Parathyroid adenoma (tissue), 2 donors: Measurements from ENCODE around the gene EIF1B.

Experiments
- H2AFZ ChIP-seq: fragments of 300-600 bp; sonication (generic); one replicate; pipeline ENCODE4 v1.7.0; 2017; ENCODE audit warnings: antibody characterized with exemption, mild to moderate bottlenecking
- H3K27ac ChIP-seq: fragments of 300-600 bp; sonication (generic); one replicate; pipeline ENCODE4 v1.7.0; 2017
- H3K27me3 ChIP-seq: fragments of 300-600 bp; sonication (generic); one replicate; pipeline ENCODE4 v1.7.0; 2017; ENCODE audit warnings: low read length; ENCODE audit not compliant: control insufficient read depth, insufficient read depth
- H3K36me3 ChIP-seq: fragments of 300-600 bp; sonication (generic); one replicate; pipeline ENCODE4 v1.7.0; 2017; ENCODE audit warnings: low read length; ENCODE audit not compliant: control insufficient read depth, insufficient read depth
- H3K4me1 ChIP-seq: fragments of 300-600 bp; sonication (generic); one replicate; pipeline ENCODE4 v1.7.0; 2017; ENCODE audit warnings: control low read depth
- H3K4me2 ChIP-seq: fragments of 300-600 bp; sonication (generic); one replicate; pipeline ENCODE4 v1.7.0; 2017; ENCODE audit warnings: low read length
- H3K4me3 ChIP-seq: fragments of 300-600 bp; sonication (generic); one replicate; pipeline ENCODE4 v1.7.0; 2017; ENCODE audit warnings: low read depth, low read length
- H3K79me2 ChIP-seq: fragments of 300-600 bp; sonication (generic); one replicate; pipeline ENCODE4 v1.7.0; 2017; ENCODE audit warnings: control low read depth
- H3K9ac ChIP-seq: fragments of 300-600 bp; sonication (generic); one replicate; pipeline ENCODE4 v1.7.0; 2017; ENCODE audit warnings: mild to moderate bottlenecking
- H3K9me3 ChIP-seq: fragments of 300-600 bp; sonication (generic); one replicate; pipeline ENCODE4 v1.7.0; 2017; ENCODE audit warnings: low read length; ENCODE audit not compliant: control insufficient read depth
- CTCF ChIP-seq: fragments of 300-600 bp; sonication (generic); IDR thresholded peaks from one replicate; pipeline ENCODE4 v1.7.0; 2017; ENCODE audit warnings: antibody characterized with exemption, mild to moderate bottlenecking
- donor health status: primary hyperparathyroidism.

Gene EIF1B

GRCh38 chr3:40329071-40329470 is 19.6 kb downstream of the EIF1B start:
- Histone ChIP-seq H3K36me3 (no peaks in the 10 kb centered on the region), H2AFZ (no peak overlapping the region), H3K4me3 (no peak overlapping the region), H3K79me2 (no peaks in the 10 kb centered on the region), H3K27me3 (no peaks in the 10 kb centered on the region), H3K9me3 (no peaks in the 10 kb centered on the region), H3K4me2 (no peak overlapping the region), H3K4me1 (no peaks in the 10 kb centered on the region), H3K9ac (no peak overlapping the region), H3K27ac (no peak overlapping the region)
- no peak for TF ChIP-seq CTCF

DNA sequence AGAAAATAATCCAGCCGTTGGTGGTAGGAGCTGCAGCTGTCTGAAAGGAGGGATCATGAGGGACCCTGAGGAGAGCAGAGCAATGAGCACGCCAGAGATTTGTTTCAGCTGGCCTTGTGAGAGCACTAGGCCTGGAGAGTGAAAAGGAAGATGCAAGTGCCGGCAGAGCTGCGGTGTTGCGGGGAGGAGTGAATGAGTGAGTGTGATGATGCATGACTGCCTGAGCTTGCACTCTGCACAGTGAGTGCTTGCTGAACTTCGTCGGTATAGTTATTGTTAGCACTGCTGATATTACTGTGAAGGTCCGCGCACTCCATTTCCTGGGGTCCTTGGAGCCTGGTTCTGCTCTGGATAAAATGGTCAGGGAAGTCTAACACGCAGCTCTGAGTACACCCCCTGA is 23.2 kb downstream of the EIF1B start:
- Histone ChIP-seq H3K4me2 (no peak overlapping the region), H3K4me1 (no peaks in the 10 kb centered on the region), H3K79me2 (no peaks in the 10 kb centered on the region), H3K36me3 (no peaks in the 10 kb centered on the region), H2AFZ (no peak overlapping the region), H3K4me3 (no peak overlapping the region), H3K27ac (no peak overlapping the region), H3K9ac (no peak overlapping the region), H3K27me3 (no peaks in the 10 kb centered on the region), H3K9me3 (no peaks in the 10 kb centered on the region)
- no peak for TF ChIP-seq CTCF

DNA sequence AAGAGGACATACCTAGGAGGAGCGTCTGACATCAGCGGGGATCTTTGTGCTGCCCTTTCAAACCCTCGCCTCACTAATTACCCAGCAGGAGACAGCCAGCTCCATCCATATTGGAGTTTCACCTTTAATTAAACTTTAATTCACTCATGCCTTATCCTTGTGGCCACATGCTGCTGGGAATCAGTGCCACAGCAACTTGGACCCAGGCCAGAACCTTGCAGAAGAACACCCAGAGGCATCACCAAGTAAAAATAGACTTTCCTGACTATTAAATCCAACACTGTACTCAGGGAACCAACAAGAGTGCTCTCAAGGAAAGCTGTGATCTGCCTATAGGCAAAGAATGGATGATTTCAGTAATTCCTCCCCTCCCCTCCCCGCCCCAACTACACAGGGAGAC is 23.9 kb downstream of the EIF1B start:
- no peaks in the 10 kb centered on the region for H3K4me1 ChIP-seq
- no peak overlapping the region for H3K27ac ChIP-seq
- no peaks in the 10 kb centered on the region for H3K9me3 ChIP-seq
- H3K4me3 ChIP-seq = no peak overlapping the region
- no peak for TF ChIP-seq CTCF
- H3K36me3 ChIP-seq = no peaks in the 10 kb centered on the region
- H3K27me3 ChIP-seq = no peaks in the 10 kb centered on the region
- H3K9ac ChIP-seq = no peak overlapping the region
- H3K79me2 ChIP-seq = no peaks in the 10 kb centered on the region
- no peak overlapping the region for H3K4me2 ChIP-seq
- H2AFZ ChIP-seq = no peak overlapping the region

DNA sequence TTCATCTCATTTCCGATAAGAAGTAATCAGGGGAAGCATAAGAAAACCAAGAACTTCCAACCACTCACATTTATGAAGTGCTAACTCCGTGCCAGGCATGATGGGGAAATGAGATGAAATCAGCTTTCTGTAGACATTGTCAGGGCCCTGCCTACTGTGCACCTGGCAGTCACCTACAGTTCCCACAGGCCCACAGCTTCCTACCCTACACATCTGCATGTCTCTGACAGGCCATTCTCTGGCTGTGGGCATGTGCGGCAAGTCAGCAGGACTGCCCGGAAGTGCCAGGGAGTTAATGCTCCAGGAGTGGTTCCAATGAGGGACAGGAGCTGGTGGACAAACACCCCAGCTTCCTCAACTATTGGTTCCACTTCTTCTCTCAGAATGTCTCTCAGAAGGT is 24.3 kb downstream of the EIF1B start:
- Histone ChIP-seq H3K27ac (no peak overlapping the region), H2AFZ (no peak overlapping the region), H3K27me3 (no peaks in the 10 kb centered on the region), H3K79me2 (no peaks in the 10 kb centered on the region), H3K9me3 (no peaks in the 10 kb centered on the region), H3K9ac (no peak overlapping the region), H3K4me3 (no peak overlapping the region), H3K36me3 (no peaks in the 10 kb centered on the region), H3K4me1 (no peaks in the 10 kb centered on the region), H3K4me2 (no peak overlapping the region)
- TF ChIP-seq CTCF = no peak

DNA sequence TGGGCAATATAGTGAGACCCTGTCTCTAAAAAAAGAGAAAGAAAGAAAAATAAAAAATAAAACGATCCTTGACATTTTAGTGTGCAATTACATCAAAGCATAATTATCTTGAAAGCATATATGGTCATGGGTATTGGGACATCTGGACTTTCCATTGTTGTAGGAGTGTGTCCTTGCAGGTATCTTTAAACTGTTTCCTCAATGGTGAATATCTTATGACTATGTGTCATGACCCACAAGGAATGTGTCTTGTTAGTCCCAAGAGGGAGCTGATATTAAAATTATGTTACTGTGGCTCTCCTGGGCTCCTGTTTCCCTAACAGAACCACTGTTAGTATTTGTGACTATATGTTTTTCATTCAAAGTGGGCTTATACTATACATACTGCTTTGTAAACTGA is 26.6 kb downstream of the EIF1B start:
- Histone ChIP-seq H3K36me3 (no peaks in the 10 kb centered on the region), H3K27ac (no peak overlapping the region), H3K4me1 (no peaks in the 10 kb centered on the region), H3K9ac (no peak overlapping the region), H3K4me3 (no peak overlapping the region), H3K27me3 (no peaks in the 10 kb centered on the region), H3K79me2 (no peaks in the 10 kb centered on the region), H2AFZ (no peak overlapping the region), H3K9me3 (no peaks in the 10 kb centered on the region), H3K4me2 (no peak overlapping the region)
- no peak for TF ChIP-seq CTCF
